HG03060 (cell line): Measurements from ENCODE around the gene IRF2.

Experiments used
- ATAC-seq: cut with Tn5 transposase; IDR thresholded peaks from one replicate; pipeline ENCODE4 v1.9.1; 2021; ENCODE audit warnings: low read depth, moderate number of reproducible peaks; ENCODE audit not compliant: unreplicated experiment

The IRF2 gene

DNA sequence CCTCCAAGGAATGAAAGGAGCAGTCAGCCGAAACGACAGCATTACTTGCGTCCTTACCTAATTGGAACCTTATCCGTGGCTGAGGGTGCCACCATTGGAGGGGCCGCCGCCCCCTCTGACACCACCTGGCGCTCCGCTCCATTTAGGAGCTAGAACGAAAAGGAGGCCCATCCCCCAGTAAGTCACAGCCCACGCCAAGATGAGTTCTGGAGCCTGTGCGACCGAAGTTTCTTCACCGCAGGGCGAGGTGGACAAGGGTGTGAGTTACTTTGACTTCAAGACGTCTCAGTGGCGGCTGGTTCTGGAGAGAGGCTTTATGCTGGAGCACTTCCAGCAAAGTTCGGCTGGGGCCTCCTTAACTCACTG, 729 bp upstream of the IRF2 start:
- no peak for ATAC-seq

DNA sequence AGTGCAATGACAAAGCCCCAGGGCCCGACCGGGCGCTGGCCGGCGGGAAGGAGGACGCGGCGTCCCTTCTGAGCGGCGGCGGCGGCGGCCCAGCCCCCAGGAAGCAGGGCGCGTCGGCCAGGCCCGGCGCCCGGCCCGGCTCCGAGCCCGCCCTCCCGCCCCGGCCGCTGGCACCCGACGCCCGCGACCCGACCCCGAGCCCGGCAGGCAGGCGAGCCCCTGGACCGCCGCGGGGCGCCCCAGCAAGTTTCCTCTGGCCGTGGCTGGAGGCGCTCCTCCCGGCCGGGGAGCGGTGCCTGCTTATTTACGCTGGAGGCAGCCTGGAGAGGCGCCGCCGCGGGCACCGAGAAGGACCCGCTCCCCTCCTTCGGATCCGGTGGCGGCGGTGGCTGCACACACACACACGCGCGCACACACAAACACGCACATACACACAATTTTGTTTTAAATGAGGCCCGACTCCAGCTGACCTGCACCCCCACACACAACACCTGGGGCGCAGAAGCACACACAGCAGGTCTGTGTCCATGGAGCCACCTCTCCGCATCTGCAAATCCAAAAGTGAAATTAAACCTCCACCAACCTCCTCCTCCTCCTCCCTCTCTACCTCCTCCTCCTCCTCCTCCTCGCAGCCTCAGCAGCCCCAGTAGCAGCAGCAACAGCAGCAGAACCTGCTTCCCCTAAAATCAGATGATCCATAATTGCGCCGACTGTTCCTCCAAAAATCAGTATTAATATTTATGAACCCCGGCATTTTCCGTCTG, 669 bp downstream of the IRF2 start:
- no peak for ATAC-seq

- ATAC-seq, result no peak
Measured at GRCh38 chr4:184472614-184473498, 1.5 kb downstream of the IRF2 start.

GRCh38 chr4:184471881-184472613, 2.3 kb downstream of the IRF2 start:
- no peak for ATAC-seq

GRCh38 chr4:184470785-184471110, 3.6 kb downstream of the IRF2 start:
- no peak for ATAC-seq

DNA sequence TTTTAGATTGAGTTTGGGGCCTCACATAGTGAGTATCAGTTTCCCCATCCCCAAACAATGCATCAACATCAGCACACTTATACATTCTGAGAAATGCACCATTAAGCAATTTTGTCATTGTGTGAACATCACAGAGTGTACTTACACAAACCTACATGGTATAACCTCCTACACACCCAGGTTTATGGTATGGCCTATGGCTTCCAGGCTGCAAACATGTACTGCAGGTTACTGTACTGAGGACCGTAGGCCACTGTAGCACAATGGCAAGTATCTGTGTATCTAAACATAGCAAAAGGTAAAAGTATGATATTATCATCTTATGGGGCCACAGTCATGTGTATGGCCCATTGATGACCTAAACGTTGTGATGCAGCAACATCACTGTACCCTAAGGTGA, 7.7 kb downstream of the IRF2 start:
- ATAC-seq, result no peak

- no peak for ATAC-seq
Measured at GRCh38 chr4:184464759-184465454, 9.4 kb downstream of the IRF2 start.

DNA sequence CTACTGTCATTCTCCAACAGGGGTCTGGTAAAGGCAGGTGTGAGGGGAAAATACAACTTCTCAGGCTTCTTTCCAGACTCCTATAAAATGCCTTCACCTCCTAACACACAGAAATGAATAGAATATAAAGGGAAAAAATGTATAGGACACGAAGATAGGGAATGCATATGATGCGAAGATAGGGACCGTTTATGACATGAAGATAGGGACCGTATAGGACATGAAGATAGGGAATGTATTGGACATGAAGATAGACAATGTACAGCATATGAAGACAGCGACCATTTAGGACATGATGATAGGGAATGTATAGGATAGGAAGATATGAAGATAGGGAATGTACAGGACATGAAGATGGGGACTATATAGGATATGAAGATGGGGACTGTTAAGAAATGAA, 10.5 kb downstream of the IRF2 start:
- no peak for ATAC-seq

DNA sequence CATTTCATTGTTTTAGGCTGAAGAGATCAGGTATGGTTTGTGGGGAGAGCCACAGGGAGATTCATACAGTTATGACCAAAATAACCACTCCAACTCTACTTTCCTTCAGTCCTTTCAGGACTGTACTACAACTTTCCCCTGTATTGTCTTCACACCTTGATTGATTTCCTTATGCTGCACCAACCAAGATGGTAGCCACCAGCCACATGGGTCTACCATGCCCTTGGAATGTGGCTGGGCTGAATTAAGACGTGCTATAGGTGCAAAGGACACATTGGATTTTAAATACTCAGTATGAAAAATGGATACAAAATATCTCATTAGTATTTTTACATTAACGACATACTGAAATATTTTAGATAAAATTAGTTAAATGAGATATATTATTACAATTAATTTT, 11.2 kb downstream of the IRF2 start:
- ATAC-seq, result no peak

DNA sequence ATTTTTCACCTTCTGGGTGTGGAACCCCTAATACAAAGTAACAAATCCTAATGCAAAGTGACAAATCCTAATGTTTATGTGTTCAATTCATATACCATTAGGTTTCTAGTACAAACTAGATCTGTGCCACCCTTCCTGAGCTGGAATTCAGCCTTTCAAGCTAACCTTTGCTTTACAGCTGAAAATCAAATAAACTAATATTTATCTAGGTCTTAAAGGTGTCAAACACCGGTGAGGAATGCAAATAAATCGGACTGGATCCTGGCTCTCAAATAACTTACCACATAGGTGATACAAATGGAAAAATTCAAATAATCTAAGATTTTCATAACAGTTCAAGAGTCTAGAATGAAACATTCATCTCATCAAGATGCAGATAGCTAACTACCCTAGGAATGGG, 11.6 kb downstream of the IRF2 start:
- ATAC-seq, result no peak

- ATAC-seq, result no peak
Measured at GRCh38 chr4:184461711-184462441, 12.5 kb downstream of the IRF2 start.

DNA sequence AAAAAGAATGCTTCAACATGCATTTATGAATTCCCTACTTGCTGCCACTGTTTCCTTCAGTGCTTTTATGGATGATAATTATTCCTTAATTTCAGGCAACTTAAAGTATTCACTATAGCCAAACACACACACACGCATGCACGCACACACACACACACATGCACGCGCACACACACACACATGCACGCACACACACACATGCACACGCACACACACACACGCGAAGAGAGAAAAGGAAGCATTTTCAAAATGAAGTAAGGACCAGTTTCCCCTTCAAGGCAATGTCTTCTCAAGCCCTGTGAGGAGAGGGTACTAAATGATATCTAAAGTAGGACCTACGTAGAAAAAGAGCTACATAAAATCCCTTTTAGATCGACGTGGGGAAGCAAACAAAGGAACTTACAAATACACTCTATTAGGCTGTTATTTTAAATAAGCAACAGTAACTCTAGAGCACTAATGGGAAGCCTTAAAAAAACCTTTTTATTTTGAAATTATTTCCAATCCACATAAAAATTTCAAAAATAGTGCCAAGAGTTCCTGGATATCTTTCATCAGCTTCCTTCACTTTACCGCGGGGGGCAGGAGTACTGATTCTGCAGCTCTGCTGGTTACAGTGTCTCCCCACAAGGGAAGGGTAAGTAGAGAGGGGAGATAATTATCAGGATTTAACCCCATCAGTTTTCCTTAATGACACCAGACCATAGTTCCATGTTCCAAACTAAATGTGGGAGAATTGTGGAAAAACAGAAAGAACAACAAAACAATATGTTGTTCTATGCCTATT, 13.7 kb downstream of the IRF2 start:
- ATAC-seq, result no peak

DNA sequence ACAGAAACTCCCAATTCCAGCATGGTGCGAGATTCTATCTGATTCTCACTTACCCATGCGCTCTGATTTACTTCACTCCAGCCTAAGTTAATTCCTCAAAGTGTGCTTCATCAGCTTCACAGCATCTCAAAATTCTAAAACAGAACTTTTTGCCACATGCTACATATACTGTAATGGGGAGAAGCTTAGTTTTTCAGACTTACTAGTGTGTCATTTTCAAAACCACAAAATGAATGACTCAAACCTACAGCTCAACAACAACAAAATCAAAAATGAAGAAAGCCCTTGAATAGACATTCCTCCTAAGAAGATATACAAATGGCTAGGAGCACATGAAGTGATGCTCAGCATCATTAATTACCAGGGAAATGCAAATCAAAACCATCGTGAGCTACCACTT, 14.9 kb downstream of the IRF2 start:
- no peak for ATAC-seq

- no peak for ATAC-seq
Measured at GRCh38 chr4:184457535-184458249, 16.7 kb downstream of the IRF2 start.

GRCh38 chr4:184456337-184456736, 18.0 kb downstream of the IRF2 start:
- ATAC-seq, result no peak

GRCh38 chr4:184455299-184455698, 19.1 kb downstream of the IRF2 start:
- ATAC-seq, result no peak

- ATAC-seq, result peak; percentile 59
Measured at GRCh38 chr4:184453365-184454160, 20.8 kb downstream of the IRF2 start.

DNA sequence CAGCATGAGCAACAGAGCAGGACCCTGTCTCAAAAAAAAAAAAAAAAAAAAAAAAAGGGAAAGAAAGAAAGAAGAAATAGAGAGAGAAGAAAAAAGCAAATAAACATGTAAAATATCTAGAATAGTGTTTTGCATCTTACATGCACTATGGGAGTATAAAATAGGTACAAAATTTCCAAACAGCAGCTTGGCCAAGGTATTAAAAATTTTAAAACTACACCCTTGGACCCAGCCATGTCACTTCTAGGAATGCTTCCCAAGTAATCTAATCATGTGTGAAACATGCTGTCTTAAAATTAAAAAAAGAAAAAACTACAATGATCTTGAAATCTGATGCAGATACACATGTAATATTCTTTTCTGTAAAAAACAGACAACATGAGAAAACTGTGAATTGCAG, 21.6 kb downstream of the IRF2 start:
- no peak for ATAC-seq
